ENCODE measurements around the gene SLC7A5.
A peak's percentile ranks its signal among the peaks of the same experiment; 100 is the strongest.
"Not testable (repeated sequence)": the region's sequence is repeated elsewhere in the genome, so short reads cannot be mapped to it uniquely, and the experiment has no call there.

The SLC7A5 gene

GRCh38 chr16:87881324-87882200 is 12.3 kb upstream of the SLC7A5 start:
- CTCF ChIA-PET = interaction anchor here (0.6 to 3.6 kb wide), 3 partner anchors 27 to 731 kb away, joined by 3 to 9 read pairs (median 3); no protein-coding TSS in a partner anchor
- POLR2A ChIA-PET = no interaction called here
- no peak for DNase-seq (ENCODE audit: low read depth, low spot score)

DNA sequence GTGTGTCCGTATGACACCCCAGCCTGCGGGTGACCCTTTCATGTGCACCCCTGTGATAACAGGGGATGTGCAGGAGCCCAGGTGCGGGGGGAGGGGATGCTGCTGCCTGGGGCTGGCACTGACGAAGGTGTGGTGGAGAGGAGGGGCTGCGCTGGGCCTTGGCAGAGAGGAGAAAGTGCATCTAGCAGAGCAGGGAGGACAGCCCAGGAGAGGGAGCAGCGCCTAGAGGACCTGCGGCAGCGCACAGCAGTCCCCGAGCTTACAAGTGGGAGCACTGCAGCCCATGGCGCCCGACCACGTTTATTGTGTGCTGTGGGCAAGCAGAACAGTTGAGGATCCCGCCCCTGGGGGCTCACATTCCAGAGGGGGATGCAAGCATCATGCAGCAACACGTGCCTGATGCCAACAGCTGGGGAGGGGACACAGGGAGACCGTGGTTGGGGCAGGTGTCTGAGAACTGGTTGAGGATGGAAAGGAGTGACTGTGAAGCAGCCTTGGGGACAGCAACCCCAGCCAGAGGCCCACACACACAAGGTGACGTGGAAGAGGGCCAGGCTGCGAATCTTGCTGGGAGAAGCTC is 10.9 kb upstream of the SLC7A5 start:
- H3K4me3 ChIP-seq (ENCODE audit: low read depth, low read length) = no peak overlapping the region
- CTCF ChIA-PET = interaction anchor here (0.7 to 3.6 kb wide), 2 partner anchors 9 to 101 kb away, joined by 4 to 9 read pairs; no protein-coding TSS in a partner anchor
- POLR2A ChIA-PET = no interaction called here
- DNase-seq (ENCODE audit: low read depth, low spot score) = no peak
- TF ChIP-seq CTCF (IDR thresholded peaks at IDR 0.05; ENCODE audit: insufficient read depth, low read length, missing control alignments) = no peak

More at GRCh38 chr16:87881324-87882200, 12.3 kb upstream of the SLC7A5 start:
- no peak for TF ChIP-seq CTCF (IDR thresholded peaks at IDR 0.05; ENCODE audit: insufficient read depth, low read length, missing control alignments)
- H3K4me3 ChIP-seq (ENCODE audit: low read depth, low read length) = no peak overlapping the region

DNA sequence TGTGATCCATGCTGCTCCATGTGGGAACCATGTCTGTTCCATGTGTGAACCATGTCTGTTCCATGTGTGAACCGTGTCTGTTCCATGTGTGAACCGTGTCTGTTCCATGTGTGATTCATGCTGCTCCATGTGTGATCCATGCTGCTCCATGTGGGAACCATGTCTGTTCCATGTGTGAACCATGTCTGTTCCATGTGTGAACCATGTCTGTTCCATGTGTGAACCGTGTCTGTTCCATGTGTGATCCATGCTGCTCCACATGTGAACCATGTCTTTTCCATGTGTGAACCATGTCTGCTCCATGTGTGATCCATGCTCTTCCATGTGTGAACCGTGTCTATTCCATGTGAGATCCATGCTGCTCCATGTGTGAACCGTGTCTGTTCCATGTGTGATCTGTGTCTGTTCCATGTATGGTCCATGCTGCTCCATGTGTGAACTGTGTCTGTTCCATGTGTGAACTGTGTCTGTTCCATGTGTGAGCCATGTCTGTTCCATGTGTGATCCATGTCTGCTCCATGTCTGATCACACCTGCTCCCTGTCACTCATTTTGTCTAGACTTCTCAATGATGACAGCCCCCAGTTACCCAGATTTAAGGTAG is 10.2 kb upstream of the SLC7A5 start:
- POLR2A ChIA-PET = not testable (repeated sequence)
- CTCF ChIA-PET = interaction anchor here (3.6 kb wide), 1 partner anchor 100 kb away, joined by 9 read pairs; no protein-coding TSS in a partner anchor

GRCh38 chr16:87878704-87879103 is 9.4 kb upstream of the SLC7A5 start:
- no peak overlapping the region for H3K4me3 ChIP-seq (ENCODE audit: low read depth, low read length)
- ChIA-PET CTCF (no interaction called here), POLR2A (interaction anchor here (0.6 kb wide), 1 partner anchor 10 kb away, joined by 3 read pairs; no protein-coding TSS in a partner anchor)
- TF ChIP-seq CTCF (IDR thresholded peaks at IDR 0.05; ENCODE audit: insufficient read depth, low read length, missing control alignments) = no peak
- no peak for DNase-seq (ENCODE audit: low read depth, low spot score)

More for the DNA sequence above, 10.2 kb upstream of the SLC7A5 start:
- not testable (repeated sequence) for DNase-seq (ENCODE audit: low read depth, low spot score); H3K4me3 ChIP-seq (ENCODE audit: low read depth, low read length)

DNA sequence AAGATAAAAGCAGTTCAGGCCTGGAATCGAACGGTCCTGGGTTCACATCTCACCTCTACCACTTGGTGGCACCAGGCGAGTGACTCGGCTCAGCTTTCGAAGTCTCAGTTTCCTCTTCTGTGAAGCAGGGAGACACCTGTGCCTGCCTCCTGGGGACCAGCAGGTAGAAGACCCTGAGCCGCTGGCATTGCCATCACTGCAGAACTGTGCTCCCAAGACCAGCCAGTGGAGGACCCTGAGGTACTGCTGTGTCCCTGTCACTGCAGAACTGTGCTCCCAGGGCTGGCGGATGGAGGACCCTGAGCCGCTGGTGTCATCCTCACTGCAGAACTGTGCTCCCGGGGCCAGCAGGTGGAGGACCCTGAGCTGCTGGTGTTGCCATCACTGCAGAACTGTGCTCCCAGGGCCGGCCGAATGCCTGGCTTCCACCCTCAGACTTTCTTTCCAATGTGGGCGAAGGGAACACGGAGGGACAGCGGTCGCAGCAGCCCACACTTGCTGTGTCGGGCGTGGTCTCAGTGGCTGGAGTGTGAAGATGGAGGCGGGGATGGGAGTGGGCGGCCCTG is 8.7 kb upstream of the SLC7A5 start:
- no peak for DNase-seq (ENCODE audit: low read depth, low spot score)
- ChIA-PET CTCF (no interaction called here), POLR2A (interaction anchor here (0.6 kb wide), 1 partner anchor 10 kb away, joined by 3 read pairs; no protein-coding TSS in a partner anchor)
- no peak overlapping the region for H3K4me3 ChIP-seq (ENCODE audit: low read depth, low read length)
- TF ChIP-seq CTCF (IDR thresholded peaks at IDR 0.05; ENCODE audit: insufficient read depth, low read length, missing control alignments) = peak; percentile 3

- no peak overlapping the region for H3K4me3 ChIP-seq (ENCODE audit: low read depth, low read length)
- TF ChIP-seq CTCF (IDR thresholded peaks at IDR 0.05; ENCODE audit: insufficient read depth, low read length, missing control alignments) = no peak
- ChIA-PET POLR2A (no interaction called here), CTCF (interaction anchor here (0.8 to 8.9 kb wide), 6 partner anchors 25 to 105 kb away, joined by 3 to 257 read pairs (median 6); no protein-coding TSS in a partner anchor)
- DNase-seq (ENCODE audit: low read depth, low spot score) = no peak
Measured at GRCh38 chr16:87874639-87875427, 5.5 kb upstream of the SLC7A5 start.

DNA sequence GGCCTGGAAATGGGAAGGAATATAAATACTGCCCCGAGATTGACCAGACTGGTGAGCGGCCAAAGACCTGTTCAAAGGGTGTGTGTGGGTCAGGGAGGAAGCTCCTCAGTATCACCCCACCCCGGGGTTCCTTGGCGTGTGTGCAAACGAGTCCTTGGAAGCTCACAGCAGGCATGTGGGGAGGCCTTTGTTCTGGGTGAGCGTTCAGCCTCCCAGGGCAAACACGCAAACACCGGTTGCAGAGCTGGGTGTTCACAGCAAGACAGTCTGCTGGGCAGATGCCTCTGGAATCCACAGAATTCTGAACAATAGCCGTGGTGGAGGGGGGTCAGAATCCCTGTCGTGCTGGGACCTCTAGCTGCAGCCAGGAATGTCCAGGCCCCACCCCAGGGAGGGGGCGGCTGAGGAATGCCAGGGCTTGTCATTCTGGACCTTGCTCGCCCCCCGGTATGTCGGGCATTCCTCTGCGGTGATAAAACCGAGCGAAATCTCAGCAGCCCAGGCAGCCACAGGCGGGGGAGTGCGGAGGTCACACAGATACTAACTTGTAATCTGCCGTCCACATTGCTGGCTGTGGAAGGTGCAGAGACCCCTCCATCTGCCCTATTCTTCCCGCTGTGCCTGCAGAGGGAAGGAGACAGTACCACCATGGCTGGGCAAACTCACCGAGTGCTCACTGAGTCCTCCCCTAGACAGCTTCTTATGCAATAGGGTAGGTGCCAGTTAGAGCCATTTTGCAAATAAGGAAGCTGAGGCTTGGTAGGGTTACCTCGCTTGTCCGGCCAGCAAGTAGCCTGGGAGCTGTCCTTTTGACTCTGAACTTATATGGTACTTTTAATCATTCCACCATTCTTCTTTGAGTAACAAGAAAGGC is 1.3 kb upstream of the SLC7A5 start:
- CTCF ChIA-PET = interaction anchor here (0.7 to 8.9 kb wide), 42 partner anchors 10 to 475 kb away, joined by 3 to 257 read pairs (median 4); partner anchors contain the start of gene KLHDC4
- not testable (repeated sequence) for H3K4me3 ChIP-seq (ENCODE audit: low read depth, low read length); DNase-seq (ENCODE audit: low read depth, low spot score)
- POLR2A ChIA-PET = interaction anchor here (0.7 to 6.2 kb wide), 7 partner anchors 14 to 94 kb away, joined by 3 to 104 read pairs (median 5); no protein-coding TSS in a partner anchor

DNA sequence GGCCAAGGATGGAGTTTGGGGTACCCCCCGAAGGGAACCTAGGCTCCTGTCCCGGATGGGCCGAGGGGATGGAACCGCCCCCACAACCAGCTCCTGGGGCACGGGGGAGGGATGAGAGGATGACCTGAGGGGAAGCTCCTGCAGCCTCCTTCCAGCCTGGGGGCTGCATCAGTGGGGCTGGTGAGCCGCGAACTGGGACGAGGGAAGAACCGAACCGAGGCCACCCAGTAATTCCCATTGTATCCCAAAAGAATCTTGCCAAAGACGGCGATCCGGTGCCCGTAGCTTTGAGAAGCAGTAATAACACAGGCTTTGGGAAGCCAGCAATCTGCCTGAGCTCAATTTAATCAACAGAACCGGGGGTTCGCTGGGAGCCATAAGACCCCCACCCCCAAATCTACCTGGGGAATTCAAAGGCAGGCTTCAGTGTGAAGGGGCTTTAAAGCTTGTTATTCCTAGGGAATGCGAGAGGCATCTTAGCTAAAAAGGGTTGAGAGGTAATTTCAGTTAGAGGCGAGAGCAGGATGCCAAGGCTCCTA is 641 bp upstream of the SLC7A5 start:
- not testable (repeated sequence) for H3K4me3 ChIP-seq (ENCODE audit: low read depth, low read length)
- POLR2A ChIA-PET = interaction anchor here (0.6 to 6.2 kb wide), 16 partner anchors 9 to 104 kb away, joined by 3 to 104 read pairs (median 4); partner anchors contain the start of genes BANP and KLHDC4
- CTCF ChIA-PET = interaction anchor here (2.3 to 8.9 kb wide), 6 partner anchors 16 to 101 kb away, joined by 13 to 257 read pairs (median 44); no protein-coding TSS in a partner anchor

More for the DNA sequence above, 641 bp upstream of the SLC7A5 start:
- not testable (repeated sequence) for DNase-seq (ENCODE audit: low read depth, low spot score)

Measured in AG04449 (cell line).